GM12878 (cell line): ENCODE results near the gene FGF2. TPM values are rescaled to one million over a fixed set of nuclear protein-coding genes. Genes with fewer than 3 reads are reported as not detected.
A peak's percentile ranks its signal among the peaks of the same experiment; 100 is the strongest.
"Not testable (repeated sequence)": the region's sequence is repeated elsewhere in the genome, so short reads cannot be mapped to it uniquely, and the experiment has no call there.

Experiments used
- ATAC-seq: fragments of 200-7000 bp; cut with Tn5 transposase; 3 replicates; pipeline ENCODE4 v1.9.1; 2020; ENCODE audit warnings: mild to moderate bottlenecking, moderate library complexity
- BruUV-seq: library from RNA; stranded (reverse); fragments of 400-500 nt; replicated peaks from 2 replicates; lab custom pipeline; 2021; lab: Mats Ljungman, UMichigan
- CTCF ChIA-PET: fragments of 300-600 bp; sonication (Branson Sonifier 250); formaldehyde crosslinking; extraction: SDS; loops from one replicate; lab custom pipeline; 2021; ENCODE audit warnings: inconsistent platforms; lab: Yijun Ruan, JAX
- POLR2A ChIA-PET: fragments of 350-600 bp; formaldehyde crosslinking; extraction: SDS; loops from one replicate; lab custom pipeline; 2021; ENCODE audit warnings: inconsistent platforms; lab: Charles Lee
- RAD21 ChIA-PET: fragments of 300-600 bp; sonication (Branson Sonifier 250); formaldehyde crosslinking; loops from one replicate; lab custom pipeline; 2023; ENCODE audit warnings: antibody characterized with exemption; ENCODE audit not compliant: unreplicated experiment; lab: Charles Lee
- SMC1A ChIA-PET: fragments of 300-600 bp; sonication (Branson Sonifier 250); formaldehyde crosslinking; loops from one replicate; lab custom pipeline; 2023; ENCODE audit not compliant: unreplicated experiment, uncharacterized antibody; lab: Charles Lee
- DNase-seq: peaks from one replicate; pipeline ENCODE4 v3.0.0-alpha.2; 2011; ENCODE audit warnings: low read depth, low spot score
- FAIRE-seq: peaks from 3 replicates; lab custom pipeline; 2011; peaks lifted over from hg19 to GRCh38; lab: Jason Lieb, UNC
- H2AFZ ChIP-seq: 2 replicates; pipeline ENCODE4 v1.6.0; 2011; ENCODE audit warnings: low read depth, low read length, control low read depth; ENCODE audit not compliant: control insufficient read depth
- H3K27ac ChIP-seq: 2 replicates; pipeline ENCODE4 v1.5.1; 2011; ENCODE audit warnings: control low read depth; ENCODE audit not compliant: control insufficient read depth, insufficient read depth
- H3K27me3 ChIP-seq, 2 experiments: replicated peaks in 1 of 2; 2 replicates each; pipeline versions ENCODE4 v1.6.0 to v1.6.1; 2011; ENCODE audit warnings: low read length in 1 of 2; ENCODE audit not compliant: control insufficient read depth in 2 of 2, insufficient read depth in 2 of 2
- H3K36me3 ChIP-seq, 2 experiments: 2 replicates each; pipeline ENCODE4 v1.5.1; 2011; ENCODE audit warnings: low read length in 1 of 2; ENCODE audit not compliant: control insufficient read depth in 2 of 2, insufficient read depth in 2 of 2
- H3K4me1 ChIP-seq: 2 replicates; pipeline ENCODE4 v1.6.1; 2011; ENCODE audit warnings: mild to moderate bottlenecking, low read length, moderate library complexity, mixed read lengths; ENCODE audit not compliant: control insufficient read depth, insufficient read depth
- H3K4me2 ChIP-seq: 2 replicates; pipeline ENCODE4 v1.6.0; 2011; ENCODE audit warnings: control low read depth; ENCODE audit not compliant: control insufficient read depth, insufficient read depth
- H3K4me3 ChIP-seq: fragments of 200-600 bp; sonication (generic); 2 replicates; pipeline ENCODE4 v1.5.1; 2016
- H3K79me2 ChIP-seq: 2 replicates; pipeline ENCODE4 v1.6.0; 2011; ENCODE audit warnings: low read length; ENCODE audit not compliant: control insufficient read depth, insufficient read depth
- H3K9ac ChIP-seq: 2 replicates; pipeline ENCODE4 v1.8.0; 2011; ENCODE audit warnings: low read length, control low read depth, mixed read lengths; ENCODE audit not compliant: control insufficient read depth, insufficient read depth
- H3K9me3 ChIP-seq: replicated peaks from 3 replicates; pipeline ENCODE4 v1.5.1; 2011; ENCODE audit warnings: mild to moderate bottlenecking, low read length; ENCODE audit not compliant: control insufficient read depth, insufficient read depth
- H4K20me1 ChIP-seq: 2 replicates; pipeline ENCODE4 v1.6.0; 2011; ENCODE audit not compliant: control insufficient read depth, insufficient read depth
- CBX5 ChIP-seq: sonication (generic); IDR thresholded peaks from 2 replicates; pipeline ENCODE4 v1.6.1; 2016; ENCODE audit warnings: low read depth, moderate library complexity, mild to moderate bottlenecking, inconsistent platforms
- FOXK2 ChIP-seq: fragments of 450-650 bp; IDR thresholded peaks from 2 replicates; pipeline ENCODE4 v1.6.1; 2017; ENCODE audit warnings: mild to moderate bottlenecking, moderate library complexity
- GABPA ChIP-seq: IDR thresholded peaks from 2 replicates; pipeline ENCODE4 v1.6.1; 2014; ENCODE audit warnings: antibody characterized with exemption, low read depth, mild to moderate bottlenecking, inconsistent platforms
- IKZF2 ChIP-seq, 2 experiments: fragments of 450-650 bp; IDR thresholded peaks; 2 replicates each; pipeline ENCODE4 v1.6.1; 2017; ENCODE audit warnings: mild to moderate bottlenecking in 2 of 2, moderate library complexity in 2 of 2
- MXI1 ChIP-seq: fragments of 150-350 bp; IDR thresholded peaks from 2 replicates; pipeline ENCODE4 v1.6.1; 2011; ENCODE audit warnings: low read depth, mild to moderate bottlenecking, inconsistent platforms, low read length, improper control_type of control experiment
- NR2C1 ChIP-seq: fragments of 450-650 bp; IDR thresholded peaks from 2 replicates; pipeline ENCODE4 v1.6.1; 2017; ENCODE audit warnings: antibody characterized with exemption, mild to moderate bottlenecking, moderate library complexity
- PML ChIP-seq: IDR thresholded peaks from 2 replicates; pipeline ENCODE4 v1.6.1; 2012; ENCODE audit warnings: low read length, inconsistent platforms
- RBBP5 ChIP-seq: fragments of 200-600 bp; sonication (generic); conservative IDR thresholded peaks from 2 replicates; pipeline ENCODE4 v1.6.1; 2016
- RCOR1 ChIP-seq: conservative IDR thresholded peaks from 2 replicates; pipeline ENCODE4 v1.6.1; 2012; ENCODE audit warnings: low read depth, low read length, improper control_type of control experiment
- SMARCA5 ChIP-seq: fragments of 450-650 bp; IDR thresholded peaks from 2 replicates; pipeline ENCODE4 v1.6.1; 2017; ENCODE audit warnings: mild to moderate bottlenecking
- WGBS: methylation state at CpG from one replicate; pipeline ENCODE4 v1.1.6; 2016; ENCODE audit warnings: low lambda C conversion rate; ENCODE audit not compliant: insufficient replicate concordance, insufficient coverage; ENCODE audit errors: missing lambda C conversion rate; 5-methylcytosine and 5-hydroxymethylcytosine counted together
- in situ Hi-C: fragments of 300-500 bp; cut with MboI; formaldehyde crosslinking; loops from 9 replicates; pipeline ENCODE4 v1.14.3; 2018; ENCODE audit warnings: mixed read lengths
- intact Hi-C: fragments of 100-400 bp; cut with micrococcal nuclease; formaldehyde crosslinking; loops from one replicate; pipeline ENCODE4 v1.14.2; 2022; ENCODE audit not compliant: unreplicated experiment
- polyA plus RNA-seq, 11 experiments: library from polyadenylated mRNA; depleted of rRNA in 4 of 11; unstranded in 6 of 11; stranded (reverse) in 5 of 11; fragments of >200 nt; fragmentation: Nextera tagmentation in 4 of 11; fragmentation: Illumina TruSeq in 1 of 11; extraction: Ambion mirVana in 4 of 11; extraction: Trizol in 1 of 11; gene quantifications; 1 replicate in 1 of 11; 2 replicates in 10 of 11; pipeline versions ENCODE4 v1.2.1 to v1.2.3, GENCODE V29; 2011 to 2016; ENCODE audit warnings: inconsistent platforms in 2 of 11, missing spikeins in 2 of 11, low read depth in 1 of 11
- total RNA-seq, 4 experiments: library from RNA; depleted of rRNA in 3 of 4; stranded (reverse); fragments of >200 nt in 3 of 4; fragmentation: Illumina TruSeq in 1 of 4; extraction: Trizol in 1 of 4; gene quantifications; 2 replicates each; pipeline versions ENCODE4 v1.2.1 to v1.2.3, GENCODE V29; 2013 to 2021
- TF ChIP-seq, protein P1 (sequence below): IDR thresholded peaks from 2 replicates; pipeline ENCODE4 v1.6.1; 2012; ENCODE audit warnings: low read depth, low read length, improper control_type of control experiment
- TF ChIP-seq, protein P2 (sequence below): IDR thresholded peaks from 2 replicates; pipeline ENCODE4 v1.6.1; 2012; ENCODE audit warnings: mild to moderate bottlenecking, low read depth, low read length

Gene FGF2
- total and polyA plus RNA-seq, 10 of the 15 experiments (the other 5 are each of a cell fraction or from before 2014, with no cell fraction given) = 0.13 to 1.7 (median 0.25) TPM

DNA sequence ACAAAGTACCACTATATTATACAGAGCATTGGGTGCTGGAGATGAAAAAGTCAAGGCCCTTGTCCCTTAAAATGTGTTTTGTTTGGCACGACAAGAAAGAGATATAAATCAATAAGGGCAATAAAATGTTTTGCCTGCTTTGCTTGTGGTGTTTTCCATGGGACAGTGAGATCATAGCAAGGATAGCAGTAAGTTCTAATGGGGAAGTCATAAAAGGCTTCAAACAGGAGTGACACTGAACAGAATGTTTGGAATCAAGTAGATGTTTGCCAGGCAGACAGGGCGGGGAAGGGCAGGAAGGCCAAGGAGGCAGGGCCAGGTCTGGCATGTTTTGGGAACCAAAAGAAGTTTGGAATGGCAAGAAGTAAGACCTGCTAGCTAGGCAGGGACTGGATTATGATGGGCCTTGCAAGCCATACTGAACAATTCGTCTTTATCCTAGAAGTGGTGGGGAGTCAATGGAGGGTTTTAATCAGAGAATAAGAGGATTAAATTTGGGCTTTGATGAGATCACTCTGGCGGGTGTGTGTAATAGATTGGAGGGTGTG is 16.4 kb downstream of the FGF2 start (continued):
- TF ChIP-seq RCOR1 (no peak), FOXK2 (no peak), SMARCA5 (no peak), GABPA (no peak)

DNA sequence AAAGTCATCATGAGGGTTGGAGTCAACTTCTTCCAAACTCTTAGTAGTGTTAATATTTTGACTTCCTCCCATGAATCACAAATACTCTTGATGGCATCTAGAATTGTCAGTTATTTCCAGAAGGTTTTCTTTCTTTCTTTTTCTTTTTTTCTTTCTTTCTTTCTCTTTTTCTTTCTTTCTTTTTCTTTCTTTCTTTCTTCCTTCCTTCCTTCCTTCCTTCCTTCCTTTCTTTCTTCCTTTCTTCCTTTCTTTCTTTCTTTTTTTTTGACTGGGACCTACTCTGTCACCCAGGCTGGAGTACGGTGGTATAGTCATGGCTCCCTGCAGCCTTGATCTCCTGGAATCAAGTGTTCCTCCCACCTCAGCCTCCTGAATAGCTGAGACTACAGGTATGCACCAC is 17.8 kb downstream of the FGF2 start:
- WGBS = 56% methylated on average over 1 of the region's 1 CpG
- H2AFZ ChIP-seq, H4K20me1 ChIP-seq, FAIRE-seq, H3K27me3 ChIP-seq, BruUV-seq, H3K36me3 ChIP-seq, in situ Hi-C loops, H3K4me2 ChIP-seq, H3K9me3 ChIP-seq, intact Hi-C loops, ATAC-seq, H3K27ac ChIP-seq, DNase-seq, POLR2A ChIA-PET, H3K79me2 ChIP-seq, H3K4me3 ChIP-seq, H3K4me1 ChIP-seq, H3K9ac ChIP-seq, RAD21 ChIA-PET: not testable (repeated sequence)
- CTCF ChIA-PET = interaction anchor here (0.9 kb wide), 1 partner anchor 1625 kb away, joined by 3 read pairs; no protein-coding TSS in a partner anchor
- SMC1A ChIA-PET = interaction anchor here (1.8 kb wide), 1 partner anchor 18 kb away, joined by 4 read pairs; no protein-coding TSS in a partner anchor

GRCh38 chr4:122845066-122845465 is 18.4 kb downstream of the FGF2 start:
- ChIA-PET SMC1A (interaction anchor here (0.9 to 1.8 kb wide), 3 partner anchors 12 to 68 kb away, joined by 3 to 4 read pairs (median 4); no protein-coding TSS in a partner anchor), CTCF (interaction anchor here (0.6 to 0.9 kb wide), 2 partner anchors 89 to 1626 kb away, joined by 3 read pairs; no protein-coding TSS in a partner anchor)
- Histone ChIP-seq H3K27me3 (no peaks in the 10 kb centered on the region; a peak in 2 of 4 replicates), H3K4me1 (0 out of 2 replicates have a peak, but pooled peaks cover 2% of the 10 kb centered on the region), H3K36me3 (no peaks in the 10 kb centered on the region), H4K20me1 (no peaks in the 10 kb centered on the region), H3K9ac (no peak overlapping the region), H3K4me3 (no peak overlapping the region), H3K4me2 (no peak overlapping the region)
- intact Hi-C loops (no loop called here), in situ Hi-C loops (no loop called here)
- FAIRE-seq (peak; percentile 7), DNase-seq (no peak)
- TF ChIP-seq IKZF2 (IDR thresholded peaks at IDR 0.05) (no peak), NR2C1 (no peak), CBX5 (no peak), RBBP5 (no peak), MXI1 (no peak), PML (no peak)
- TF ChIP-seq, protein P1, sequence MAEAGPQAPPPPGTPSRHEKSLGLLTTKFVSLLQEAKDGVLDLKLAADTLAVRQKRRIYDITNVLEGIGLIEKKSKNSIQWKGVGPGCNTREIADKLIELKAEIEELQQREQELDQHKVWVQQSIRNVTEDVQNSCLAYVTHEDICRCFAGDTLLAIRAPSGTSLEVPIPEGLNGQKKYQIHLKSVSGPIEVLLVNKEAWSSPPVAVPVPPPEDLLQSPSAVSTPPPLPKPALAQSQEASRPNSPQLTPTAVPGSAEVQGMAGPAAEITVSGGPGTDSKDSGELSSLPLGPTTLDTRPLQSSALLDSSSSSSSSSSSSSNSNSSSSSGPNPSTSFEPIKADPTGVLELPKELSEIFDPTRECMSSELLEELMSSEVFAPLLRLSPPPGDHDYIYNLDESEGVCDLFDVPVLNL = no peak
- TF ChIP-seq, protein P2, sequence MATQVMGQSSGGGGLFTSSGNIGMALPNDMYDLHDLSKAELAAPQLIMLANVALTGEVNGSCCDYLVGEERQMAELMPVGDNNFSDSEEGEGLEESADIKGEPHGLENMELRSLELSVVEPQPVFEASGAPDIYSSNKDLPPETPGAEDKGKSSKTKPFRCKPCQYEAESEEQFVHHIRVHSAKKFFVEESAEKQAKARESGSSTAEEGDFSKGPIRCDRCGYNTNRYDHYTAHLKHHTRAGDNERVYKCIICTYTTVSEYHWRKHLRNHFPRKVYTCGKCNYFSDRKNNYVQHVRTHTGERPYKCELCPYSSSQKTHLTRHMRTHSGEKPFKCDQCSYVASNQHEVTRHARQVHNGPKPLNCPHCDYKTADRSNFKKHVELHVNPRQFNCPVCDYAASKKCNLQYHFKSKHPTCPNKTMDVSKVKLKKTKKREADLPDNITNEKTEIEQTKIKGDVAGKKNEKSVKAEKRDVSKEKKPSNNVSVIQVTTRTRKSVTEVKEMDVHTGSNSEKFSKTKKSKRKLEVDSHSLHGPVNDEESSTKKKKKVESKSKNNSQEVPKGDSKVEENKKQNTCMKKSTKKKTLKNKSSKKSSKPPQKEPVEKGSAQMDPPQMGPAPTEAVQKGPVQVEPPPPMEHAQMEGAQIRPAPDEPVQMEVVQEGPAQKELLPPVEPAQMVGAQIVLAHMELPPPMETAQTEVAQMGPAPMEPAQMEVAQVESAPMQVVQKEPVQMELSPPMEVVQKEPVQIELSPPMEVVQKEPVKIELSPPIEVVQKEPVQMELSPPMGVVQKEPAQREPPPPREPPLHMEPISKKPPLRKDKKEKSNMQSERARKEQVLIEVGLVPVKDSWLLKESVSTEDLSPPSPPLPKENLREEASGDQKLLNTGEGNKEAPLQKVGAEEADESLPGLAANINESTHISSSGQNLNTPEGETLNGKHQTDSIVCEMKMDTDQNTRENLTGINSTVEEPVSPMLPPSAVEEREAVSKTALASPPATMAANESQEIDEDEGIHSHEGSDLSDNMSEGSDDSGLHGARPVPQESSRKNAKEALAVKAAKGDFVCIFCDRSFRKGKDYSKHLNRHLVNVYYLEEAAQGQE = no peak
- TF ChIP-seq, all 136 proteins: peak for 0
- ChIA-PET RAD21 (no interaction called here), POLR2A (no interaction called here)
- no peaks in the 10 kb centered on the region for H3K79me2 ChIP-seq
- WGBS = 67% methylated on average over 3 of the region's 3 CpGs
- ATAC-seq = no peak
- H3K9me3 ChIP-seq = no peaks in the 10 kb centered on the region; the same call in 2 of the 3 replicates
- H2AFZ ChIP-seq = no peak overlapping the region
- BruUV-seq = no TSS peak
- no peak overlapping the region for H3K27ac ChIP-seq
